GM19463 (cell line): ENCODE measurements around the gene SERTM2.
A peak's percentile ranks its signal among the peaks of the same experiment; 100 is the strongest.
"Not testable (repeated sequence)": the region's sequence is repeated elsewhere in the genome, so short reads cannot be mapped to it uniquely, and the experiment has no call there.

Experiments
- ATAC-seq: cut with Tn5 transposase; IDR thresholded peaks from one replicate; pipeline ENCODE4 v1.9.1; 2021; ENCODE audit warnings: mild to moderate bottlenecking, moderate library complexity; ENCODE audit not compliant: unreplicated experiment

The SERTM2 gene

DNA sequence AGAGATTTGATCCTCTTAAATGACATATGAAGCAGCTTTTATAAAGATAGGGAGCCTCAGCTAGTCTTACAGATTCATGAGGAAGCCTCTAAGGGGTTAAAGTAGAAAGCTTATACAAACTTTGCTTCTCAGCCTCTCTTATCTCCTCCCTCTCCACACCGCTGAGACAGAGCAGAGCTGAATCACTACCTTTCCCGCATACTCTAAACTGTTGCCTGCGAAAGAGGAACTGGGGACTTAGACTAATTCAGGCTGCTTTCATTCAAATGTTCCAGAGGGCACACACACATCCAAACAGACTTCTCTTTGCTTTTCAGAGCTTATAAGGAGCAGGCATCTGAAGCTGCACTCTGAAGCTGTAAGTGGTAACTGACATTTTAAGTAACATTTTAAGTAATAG, at the start of gene SERTM2:
Gene SERTM2, plus strand, starts transcription at position 169 of the 400 bp plus-strand sequence. CDS start 7,213 bp downstream, outside the sequence.
- peak; percentile 84 for ATAC-seq

DNA sequence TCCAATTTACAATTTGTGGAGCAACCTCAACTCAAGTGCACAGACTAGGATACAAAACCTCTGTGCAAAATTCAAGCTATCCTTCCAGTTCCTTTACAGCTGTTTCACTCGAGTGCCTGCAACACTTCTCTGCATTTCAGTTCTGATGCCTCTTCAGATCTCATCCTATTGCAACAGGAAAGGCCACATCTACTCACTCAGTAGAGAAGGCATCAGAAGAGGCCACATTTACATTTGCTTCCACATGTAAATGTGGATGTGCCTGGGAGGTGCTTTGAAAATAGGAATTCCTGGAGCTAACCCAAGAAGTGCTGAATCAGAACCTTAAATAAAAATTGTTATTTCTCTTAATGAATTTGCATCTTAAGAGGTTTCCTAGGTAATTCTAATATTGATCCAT, 45.8 kb upstream of the SERTM2 start:
- ATAC-seq: no peak

DNA sequence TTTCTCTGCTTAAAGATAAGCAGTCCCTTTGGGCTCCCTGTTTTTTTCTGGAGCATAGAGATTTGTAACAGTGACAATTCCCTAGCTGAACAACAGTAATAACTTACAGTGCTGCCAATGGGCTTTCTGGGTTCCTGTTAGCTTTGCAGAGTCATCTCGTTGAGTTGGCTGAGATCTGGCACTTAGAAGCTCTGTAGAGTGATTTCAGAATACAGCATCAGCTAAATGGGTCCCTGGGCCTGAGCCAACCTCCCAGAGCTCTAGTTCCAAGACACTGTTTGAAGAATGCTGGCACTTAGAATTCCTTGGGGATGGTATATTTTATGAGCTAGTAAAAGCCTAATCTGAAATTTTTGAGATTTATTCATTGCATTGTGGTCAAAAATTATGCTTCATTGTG, 43.5 kb upstream of the SERTM2 start:
- ATAC-seq: no peak

DNA sequence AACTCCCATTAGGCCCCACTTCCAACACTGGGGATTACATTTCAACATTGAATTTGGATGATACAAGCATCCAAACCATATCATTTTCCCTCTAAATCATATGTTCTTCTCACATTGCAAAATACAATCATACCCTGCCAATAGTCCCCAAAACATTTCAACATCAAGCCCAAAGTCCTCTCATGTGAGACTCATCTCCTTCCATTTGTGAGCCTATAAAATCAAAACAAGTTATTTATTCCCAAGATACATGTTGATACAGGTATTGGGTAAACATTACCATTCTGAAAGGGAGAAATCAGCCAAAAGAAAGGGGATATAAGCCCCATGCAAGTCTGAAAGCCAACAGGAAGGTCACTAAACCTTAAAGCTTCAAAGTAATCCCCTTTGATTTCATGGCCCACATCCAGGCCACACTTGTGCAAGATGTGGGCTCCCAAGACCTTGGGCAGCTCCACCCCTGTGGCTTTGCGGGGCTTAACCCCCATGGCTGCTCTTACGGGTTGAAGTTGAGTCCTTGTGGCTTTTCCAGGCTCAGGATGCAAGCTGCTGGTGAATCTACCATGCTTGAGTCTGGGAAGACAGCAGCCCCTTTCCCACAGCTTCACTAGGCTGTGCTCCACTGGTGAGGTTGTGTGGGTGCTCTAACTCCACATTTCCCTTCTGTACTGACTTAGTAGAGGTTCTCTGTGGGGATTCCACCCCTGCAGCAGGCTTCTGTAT, 40.6 kb upstream of the SERTM2 start:
- ATAC-seq: no peak

DNA sequence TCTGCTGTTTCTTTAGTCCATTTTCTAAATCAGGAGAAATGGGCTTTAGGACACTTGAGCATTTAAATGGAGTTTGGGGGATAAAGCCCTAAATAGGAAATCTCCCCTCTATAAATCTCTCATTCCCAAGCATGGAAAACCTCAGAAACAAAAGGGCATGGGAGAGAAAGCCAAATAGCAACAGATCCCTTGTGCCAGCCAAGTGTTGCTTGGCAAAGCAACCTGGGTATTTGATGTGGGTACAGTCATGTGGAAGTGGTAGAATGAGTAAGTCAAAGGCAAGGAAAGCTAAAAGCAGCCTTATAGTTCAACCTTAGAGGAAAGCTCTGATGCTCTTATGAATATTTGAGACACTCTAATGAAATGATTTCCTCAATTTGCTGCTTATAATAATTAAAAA, 29.5 kb upstream of the SERTM2 start:
- ATAC-seq: no peak

DNA sequence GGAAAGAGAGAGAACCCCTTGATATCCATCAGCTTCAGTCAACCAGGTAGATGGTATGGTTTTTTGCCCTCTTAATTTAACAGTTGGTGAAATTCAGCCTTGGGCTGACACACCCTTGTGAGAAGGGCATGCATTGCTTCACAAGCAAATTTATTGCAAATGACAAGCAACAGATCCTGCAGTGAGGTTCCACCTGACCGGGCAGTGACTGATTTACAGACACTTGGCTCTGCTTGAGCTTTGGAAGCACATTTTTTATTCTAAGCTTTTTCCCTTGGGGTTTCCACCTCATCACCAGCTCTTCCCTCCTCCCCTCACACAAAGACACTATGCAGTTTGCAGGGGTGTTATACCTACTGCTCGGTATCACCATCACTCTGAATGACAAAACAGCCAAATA, 28.3 kb upstream of the SERTM2 start:
- ATAC-seq: no peak

DNA sequence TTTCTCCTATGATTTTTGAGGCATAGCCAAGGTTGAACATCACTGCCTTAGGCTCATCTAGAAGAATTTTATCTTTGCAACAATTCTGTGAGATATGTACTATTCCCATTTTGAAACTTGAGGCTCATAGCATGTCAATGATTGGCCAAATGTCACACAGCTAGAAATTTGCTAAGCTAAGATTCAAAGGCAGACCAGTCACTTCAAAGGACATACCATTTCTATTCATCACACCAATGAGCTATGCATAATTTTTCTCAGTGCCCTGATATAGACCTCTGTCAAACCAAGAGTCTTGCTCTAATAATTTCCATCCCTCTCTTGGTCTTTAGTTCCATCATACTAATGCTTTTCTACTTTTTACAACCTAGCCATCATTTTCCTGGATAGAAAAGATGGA, 27.6 kb upstream of the SERTM2 start:
- no peak for ATAC-seq

DNA sequence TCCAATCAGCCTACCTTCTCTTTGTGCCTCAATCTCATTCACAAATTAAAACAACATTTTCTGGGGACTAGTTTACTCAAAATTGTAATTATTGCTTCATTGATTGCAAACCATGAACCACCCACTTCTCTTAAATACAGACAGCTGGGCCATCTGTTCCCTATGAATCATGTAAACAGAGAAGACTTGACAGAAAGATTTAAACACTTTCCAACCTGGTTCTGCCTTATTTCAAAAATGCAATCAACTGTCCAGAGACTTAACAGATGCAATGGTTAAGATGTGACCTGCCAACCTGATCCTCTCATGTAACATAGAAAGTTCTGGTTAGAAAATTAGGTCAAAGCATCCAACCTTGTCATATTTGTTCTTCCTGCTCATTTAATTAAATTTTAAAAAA, 20.8 kb upstream of the SERTM2 start:
- ATAC-seq: no peak

DNA sequence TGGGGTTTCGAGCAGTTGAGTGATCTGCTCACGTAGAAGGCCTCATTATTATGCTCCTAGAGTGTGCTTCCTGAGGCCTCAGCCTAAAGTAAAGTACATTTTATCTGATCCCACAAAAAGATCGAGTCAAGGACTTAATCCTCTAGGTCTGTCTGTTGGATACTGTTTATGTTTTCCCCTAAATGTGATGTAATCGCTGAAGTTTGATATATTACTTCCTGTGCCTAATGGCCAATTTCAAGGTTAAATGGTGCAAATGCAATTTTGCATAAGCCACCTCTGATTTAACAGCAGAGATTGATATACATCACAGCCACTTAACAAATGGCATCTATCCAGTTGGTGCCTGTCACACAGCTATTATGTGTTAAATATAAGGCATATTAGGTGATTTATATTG, 19.4 kb upstream of the SERTM2 start:
- ATAC-seq: no peak

DNA sequence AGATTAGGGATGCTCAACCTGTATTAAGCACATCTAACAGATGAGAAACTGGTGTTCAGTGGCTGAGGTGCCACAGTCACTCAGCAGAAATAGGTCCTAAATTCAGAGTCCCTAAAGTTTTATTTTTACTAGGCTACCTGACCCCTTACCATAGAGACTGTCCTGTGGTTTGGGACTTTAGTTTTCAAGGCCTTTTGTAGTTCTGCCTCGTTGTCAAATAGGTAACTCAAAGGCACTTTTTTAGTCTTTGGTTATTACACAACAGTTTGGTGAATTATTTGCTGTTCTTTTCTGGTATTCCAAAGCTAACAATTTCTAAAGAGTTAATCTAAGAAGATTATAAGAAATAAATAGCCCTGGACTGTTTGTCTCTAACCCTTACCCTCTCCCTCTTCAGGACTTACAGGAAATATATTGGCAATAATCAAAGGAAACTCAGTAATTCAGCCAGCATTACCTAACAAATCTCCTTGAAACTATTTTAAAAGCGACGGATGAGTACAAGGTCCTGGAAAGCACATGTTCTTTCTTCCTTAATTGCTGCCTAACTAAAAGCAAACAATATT, 12.8 kb upstream of the SERTM2 start:
- no peak for ATAC-seq

DNA sequence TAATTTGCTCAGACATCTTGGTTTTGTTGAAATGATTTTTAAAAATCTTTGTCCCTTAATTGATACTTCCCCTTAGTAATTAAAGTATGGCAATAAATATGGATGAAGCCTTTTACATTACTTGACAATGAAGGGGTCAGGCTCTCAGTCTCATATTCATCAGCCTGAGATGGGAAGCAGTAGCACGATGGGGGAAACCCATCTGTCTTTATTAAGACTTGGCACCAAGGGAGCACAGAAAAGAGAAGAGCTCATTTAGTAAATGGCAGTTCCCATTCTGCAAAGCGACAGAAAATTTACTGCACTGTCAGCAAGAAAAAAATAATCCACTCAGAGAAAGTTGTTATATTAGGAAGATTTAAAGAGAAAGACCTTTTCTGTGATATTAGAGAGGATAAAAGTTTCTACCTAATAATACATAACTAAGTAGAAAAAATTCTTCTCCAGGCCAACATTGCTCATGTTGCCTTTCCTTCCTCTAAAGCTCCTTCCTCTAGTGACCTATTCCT, 7.9 kb upstream of the SERTM2 start:
- no peak for ATAC-seq

DNA sequence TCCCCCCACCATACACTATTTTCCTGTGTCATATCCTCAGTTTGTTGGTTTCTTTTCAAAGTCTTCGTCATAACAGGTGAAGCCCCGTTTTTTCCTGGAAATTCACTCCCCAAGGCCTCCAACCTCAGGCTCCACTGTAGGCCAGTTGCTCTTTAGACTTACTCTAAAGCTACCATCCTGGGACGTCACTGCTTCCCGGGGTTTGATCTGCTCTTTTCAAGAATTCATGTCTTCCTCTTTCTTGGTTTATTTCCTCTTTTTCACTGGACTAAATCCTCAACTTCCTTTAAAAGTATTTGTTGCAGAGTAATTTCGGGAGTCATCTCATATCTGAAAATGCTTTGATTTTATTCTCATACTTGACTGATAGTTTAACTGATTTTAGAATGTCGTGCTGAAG, 6.5 kb upstream of the SERTM2 start:
- ATAC-seq: no peak

DNA sequence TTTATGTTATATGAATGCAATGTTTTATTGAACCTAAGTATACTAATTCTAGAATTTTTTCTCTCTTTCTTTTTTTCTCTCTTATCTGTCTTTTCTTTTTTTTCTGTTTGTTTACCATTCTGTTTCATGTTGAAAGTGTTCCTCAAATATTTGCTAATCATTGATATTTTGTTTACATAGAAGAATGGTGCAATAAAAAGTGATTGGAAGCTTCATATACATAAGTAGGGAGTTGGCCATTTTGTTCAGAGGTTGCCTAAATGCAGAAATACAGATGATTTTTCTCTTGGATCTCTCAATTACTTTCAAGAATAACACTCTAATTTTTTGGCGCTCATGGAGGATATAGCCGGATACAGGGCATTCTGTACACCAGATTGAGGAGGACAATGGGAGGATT, 5.7 kb upstream of the SERTM2 start:
- no peak for ATAC-seq

DNA sequence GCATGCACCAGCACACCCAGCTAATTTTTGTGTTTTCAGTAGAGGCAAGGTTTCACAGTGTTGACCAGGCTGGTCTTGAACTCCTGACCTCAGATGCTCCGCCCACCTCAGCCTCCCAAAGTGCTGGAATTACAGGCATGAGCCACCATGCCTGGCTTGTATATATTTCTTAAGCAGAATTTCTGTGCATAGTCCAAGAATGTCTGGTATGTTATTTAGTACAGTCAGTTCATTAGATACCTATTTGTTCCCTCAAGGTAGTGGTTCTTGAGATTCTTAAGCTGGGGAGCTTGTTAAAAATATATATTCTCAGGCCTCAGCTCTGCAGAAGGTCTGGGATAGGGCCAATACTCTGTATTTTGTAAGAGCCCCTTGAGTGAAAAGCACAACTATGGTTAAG, 4.6 kb upstream of the SERTM2 start:
- ATAC-seq: no peak

DNA sequence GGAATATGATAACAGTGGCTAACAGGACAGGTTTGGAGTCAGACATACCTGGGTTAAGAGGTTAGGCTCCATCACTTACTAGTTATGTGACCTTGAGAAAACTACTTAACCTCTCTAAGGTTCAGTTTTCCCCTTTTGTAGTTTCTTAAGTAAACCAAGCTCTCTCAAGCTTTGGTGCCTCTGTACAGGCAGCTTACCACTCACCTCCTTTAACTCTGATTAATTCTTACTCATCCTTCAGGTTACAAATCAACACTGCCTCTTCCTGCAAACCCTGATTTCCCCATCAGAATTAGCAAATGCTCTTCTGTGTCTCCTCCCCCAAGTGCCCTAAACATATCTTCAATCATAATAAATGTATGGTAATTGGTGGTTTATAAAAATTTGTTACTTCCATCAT, 3.5 kb upstream of the SERTM2 start:
- ATAC-seq: no peak

DNA sequence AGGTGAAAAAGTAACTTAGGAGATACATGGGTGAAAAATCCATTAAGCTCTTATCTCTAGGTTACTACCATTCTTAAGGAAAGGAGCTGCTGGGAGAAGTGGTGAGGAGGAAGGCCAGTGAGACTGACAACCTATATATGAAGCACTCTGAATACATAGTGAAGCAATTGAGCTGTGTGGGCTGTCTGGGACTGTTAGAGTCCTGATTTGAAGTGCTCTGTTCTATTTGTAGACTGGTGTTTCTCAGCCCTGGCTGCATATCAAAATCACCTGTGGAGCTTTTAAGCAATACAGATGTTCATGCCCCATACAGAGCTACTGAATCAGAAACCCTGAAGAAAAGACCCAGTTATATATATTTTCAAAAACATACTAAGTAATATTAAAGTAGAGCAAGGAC, 3.9 kb downstream of the SERTM2 start:
- no peak for ATAC-seq

DNA sequence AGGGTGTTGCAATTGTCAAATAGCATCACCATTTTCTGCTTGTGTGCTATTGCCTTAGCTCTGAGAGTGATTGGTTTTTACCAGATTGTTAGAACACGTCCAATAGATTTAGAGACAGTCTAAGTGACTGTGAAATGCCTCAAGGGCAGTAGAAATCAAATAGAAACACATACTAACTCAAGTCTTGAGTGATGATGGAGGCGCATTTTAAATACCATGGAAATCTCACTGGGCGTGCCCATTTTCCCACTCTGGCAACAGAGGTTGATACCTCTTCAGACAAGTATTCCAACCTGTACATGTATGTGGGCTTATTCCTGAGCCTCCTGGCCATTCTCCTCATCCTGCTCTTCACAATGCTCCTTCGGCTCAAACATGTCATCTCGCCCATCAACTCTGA, 7.2 kb downstream of the SERTM2 start:
- no peak for ATAC-seq

DNA sequence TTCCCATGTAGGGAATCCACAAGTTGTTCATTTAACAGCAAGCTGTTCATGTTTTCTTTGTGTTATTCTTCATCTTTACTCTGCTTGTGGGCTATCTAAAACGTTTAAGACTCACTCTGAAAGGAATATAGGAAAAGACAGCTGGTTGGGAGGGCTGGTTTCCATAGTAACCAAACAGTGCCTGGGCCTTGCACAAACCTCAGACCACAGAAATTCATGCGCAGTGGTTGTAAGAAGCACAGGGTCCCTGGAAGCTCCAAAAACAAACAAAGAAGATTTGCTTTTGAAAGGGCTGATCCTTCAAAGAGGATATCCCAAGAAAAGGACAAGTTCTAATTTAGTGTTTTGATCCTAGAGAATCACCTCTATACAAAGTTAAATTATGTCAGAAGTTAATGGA, 7.8 kb downstream of the SERTM2 start:
- no peak for ATAC-seq

DNA sequence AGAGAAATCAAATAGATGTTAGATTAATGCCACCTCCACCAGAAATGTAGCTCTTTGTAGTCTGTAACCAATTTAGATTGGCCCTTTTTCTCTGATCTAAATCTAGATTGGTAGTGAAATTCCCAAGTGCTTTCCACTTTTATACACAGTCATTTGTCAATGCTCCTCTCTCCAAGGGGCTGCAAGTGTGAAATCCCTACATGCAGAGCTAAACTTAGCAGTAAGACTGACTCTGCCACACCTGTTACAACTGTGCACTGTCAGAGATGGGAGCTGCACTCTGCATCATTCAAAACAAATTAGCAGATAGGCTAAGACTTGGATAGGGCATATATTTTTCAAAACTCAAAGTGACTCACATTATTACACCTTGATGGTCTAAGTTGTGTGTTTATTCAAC, 9.1 kb downstream of the SERTM2 start:
- ATAC-seq: no peak

DNA sequence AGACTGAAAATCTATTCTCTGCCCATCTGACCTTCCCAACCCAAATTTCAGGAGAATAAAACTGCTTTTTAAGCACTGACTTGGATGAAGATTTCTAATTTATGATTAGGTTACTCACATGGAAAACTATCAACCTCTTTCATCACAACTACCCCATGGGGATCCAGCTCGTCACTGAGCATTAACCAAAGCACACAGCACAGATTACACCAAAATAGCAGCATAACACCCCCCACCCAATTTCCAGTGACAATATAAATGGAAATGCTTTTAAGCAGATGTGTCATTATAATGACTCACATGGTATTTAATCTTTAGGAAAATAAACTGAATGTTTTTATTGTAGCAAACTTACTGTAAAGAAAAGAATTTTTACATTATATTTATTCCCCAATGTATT, 9.7 kb downstream of the SERTM2 start:
- ATAC-seq: no peak

DNA sequence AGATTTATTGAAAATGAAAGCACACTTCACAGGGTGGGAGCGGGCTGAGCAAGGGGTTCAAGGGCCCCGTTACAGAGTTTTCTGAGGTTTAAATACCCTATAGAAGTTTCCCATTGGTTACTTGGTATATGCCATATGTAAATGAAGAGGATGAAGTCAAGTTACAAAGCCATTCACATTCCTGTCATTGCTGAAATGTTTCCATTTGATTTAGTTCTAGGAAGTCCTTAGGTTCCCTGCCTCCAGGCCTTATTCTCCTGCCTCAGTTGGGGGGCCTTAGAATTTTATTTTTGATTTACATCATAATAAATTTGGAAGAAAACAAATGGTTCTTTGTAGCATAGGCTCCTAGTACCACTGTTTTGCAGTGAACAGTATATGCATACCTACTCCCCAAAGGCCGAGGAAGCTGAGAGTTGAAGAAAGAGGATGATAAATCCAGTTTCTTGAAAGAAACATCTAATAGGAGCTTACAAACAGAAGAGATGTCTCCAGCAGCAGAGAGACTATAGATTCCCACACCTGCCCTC, 31.8 kb downstream of the SERTM2 start:
- ATAC-seq: no peak

DNA sequence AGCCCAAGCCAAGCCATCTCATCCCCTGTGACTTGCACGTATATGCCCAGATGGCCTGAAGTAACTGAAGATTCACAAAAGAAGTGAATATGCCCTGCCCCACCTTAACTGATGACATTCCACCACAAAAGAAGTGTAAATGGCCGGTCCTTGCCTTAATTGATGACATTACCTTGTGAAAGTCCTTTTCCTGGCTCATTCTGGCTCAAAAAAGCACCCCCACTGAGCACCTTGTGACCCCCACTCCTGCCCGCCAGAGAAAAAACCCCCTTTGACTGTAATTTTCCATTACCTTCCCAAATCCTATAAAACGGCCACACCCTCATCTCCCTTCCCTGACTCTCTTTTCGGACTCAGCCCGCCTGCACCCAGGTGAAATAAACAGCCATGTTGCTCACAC, 37.8 kb downstream of the SERTM2 start:
- not testable (repeated sequence) for ATAC-seq
